22Rv1 (cell line): Measurements from ENCODE around the gene THPO.

Source experiments
- H3K27ac ChIP-seq: fragments of 450-650 bp; 2 replicates; pipeline ENCODE4 v1.5.1; 2017
- CTCF ChIP-seq: fragments of 450-650 bp; IDR thresholded peaks from 2 replicates; pipeline ENCODE4 v1.5.1; 2017; ENCODE audit warnings: mild to moderate bottlenecking
- ZFX ChIP-seq: fragments of 450-650 bp; IDR thresholded peaks from 2 replicates; pipeline ENCODE4 v1.6.1; 2017; ENCODE audit warnings: antibody characterized with exemption, borderline replicate concordance

The THPO gene

GRCh38 chr3:184391266-184391665 is 13.3 kb upstream of the THPO start:
- no peak overlapping the region for H3K27ac ChIP-seq
- TF ChIP-seq CTCF (no peak), ZFX (no peak)

- H3K27ac ChIP-seq = no peak overlapping the region
- no peak for TF ChIP-seq ZFX
- TF ChIP-seq CTCF = no peak
Observed at GRCh38 chr3:184389935-184390528, 12.0 kb upstream of the THPO start.

- H3K27ac ChIP-seq = no peak overlapping the region
- no peak for TF ChIP-seq ZFX
- TF ChIP-seq CTCF = no peak
Observed at GRCh38 chr3:184389384-184389783, 11.4 kb upstream of the THPO start.

- TF ChIP-seq CTCF (no peak), ZFX (no peak)
- H3K27ac ChIP-seq = no peak overlapping the region
Observed at GRCh38 chr3:184388936-184389230, 10.9 kb upstream of the THPO start.

- TF ChIP-seq CTCF (no peak), ZFX (no peak)
- H3K27ac ChIP-seq = no peak overlapping the region
Observed at GRCh38 chr3:184388164-184388935, 10.3 kb upstream of the THPO start.

- TF ChIP-seq ZFX (no peak), CTCF (no peak)
- no peak overlapping the region for H3K27ac ChIP-seq
Observed at GRCh38 chr3:184387174-184387714, 9.2 kb upstream of the THPO start.
